ENCODE measurements around the gene CCND2.

- TF ChIP-seq YY1 (IDR thresholded peaks at IDR 0.05; ENCODE audit: low read depth) (no peak), EP300 (IDR thresholded peaks at IDR 0.05; ENCODE audit: borderline replicate concordance) (no peak), MAX (IDR thresholded peaks at IDR 0.05) (no peak), USF1 (IDR thresholded peaks at IDR 0.05) (no peak), TCF12 (IDR thresholded peaks at IDR 0.05; ENCODE audit: low read depth) (no peak), REST (IDR thresholded peaks at IDR 0.05; ENCODE audit: low read depth) (no peak), EGR1 (IDR thresholded peaks at IDR 0.05) (no peak), TAF1 (IDR thresholded peaks at IDR 0.05; ENCODE audit: low read depth) (no peak), NFIC (IDR thresholded peaks at IDR 0.05) (no peak)
Observed at GRCh38 chr12:4277857-4278256, 4.3 kb downstream of the CCND2 start.

Data from Ishikawa (cell line).